ENCODE data around the gene LARP1.
A peak's percentile ranks its signal among the peaks of the same experiment; 100 is the strongest.

Gene LARP1

GRCh38 chr5:154754460-154755360, 467 bp upstream of the LARP1 start:
- Histone ChIP-seq H3K4me3 (ENCODE audit: low read length) (peak overlapping the region; percentile 85), H3K79me2 (ENCODE audit: control insufficient read depth, low read length) (peaks cover 65% of the 10 kb centered on the region), H3K9me3 (ENCODE audit: control insufficient read depth, insufficient read depth, low read length) (no peaks in the 10 kb centered on the region), H3K9me2 (replicated peaks; ENCODE audit: control insufficient read depth, low read length) (no peaks in the 10 kb centered on the region), H4K20me1 (ENCODE audit: control insufficient read depth, insufficient read depth, low read depth, low read length) (peaks cover 22% of the 10 kb centered on the region), H3K27ac (ENCODE audit: low read depth, low read length) (peak overlapping the region; percentile 81), H3K36me3 (ENCODE audit: control insufficient read depth, low read length) (peaks cover 39% of the 10 kb centered on the region), H3K27me3 (ENCODE audit: control insufficient read depth, low read length) (no peaks in the 10 kb centered on the region), H3K4me1 (ENCODE audit: control insufficient read depth, low read length) (peaks cover 44% of the 10 kb centered on the region), H3K4me2 (ENCODE audit: low read length) (peak overlapping the region; percentile 86), H3F3A (ENCODE audit: control insufficient read depth, insufficient read depth) (no peaks in the 10 kb centered on the region; the same call in 1 of the 2 replicates)
- TF ChIP-seq EZH2phosphoT487 (IDR thresholded peaks at IDR 0.05; ENCODE audit: borderline replicate concordance, low read length): no peak
- peak; percentile 49 for TF ChIP-seq CTCF (IDR thresholded peaks at IDR 0.05; ENCODE audit: low read depth, low read length, poor library complexity, severe bottlenecking)

DNA sequence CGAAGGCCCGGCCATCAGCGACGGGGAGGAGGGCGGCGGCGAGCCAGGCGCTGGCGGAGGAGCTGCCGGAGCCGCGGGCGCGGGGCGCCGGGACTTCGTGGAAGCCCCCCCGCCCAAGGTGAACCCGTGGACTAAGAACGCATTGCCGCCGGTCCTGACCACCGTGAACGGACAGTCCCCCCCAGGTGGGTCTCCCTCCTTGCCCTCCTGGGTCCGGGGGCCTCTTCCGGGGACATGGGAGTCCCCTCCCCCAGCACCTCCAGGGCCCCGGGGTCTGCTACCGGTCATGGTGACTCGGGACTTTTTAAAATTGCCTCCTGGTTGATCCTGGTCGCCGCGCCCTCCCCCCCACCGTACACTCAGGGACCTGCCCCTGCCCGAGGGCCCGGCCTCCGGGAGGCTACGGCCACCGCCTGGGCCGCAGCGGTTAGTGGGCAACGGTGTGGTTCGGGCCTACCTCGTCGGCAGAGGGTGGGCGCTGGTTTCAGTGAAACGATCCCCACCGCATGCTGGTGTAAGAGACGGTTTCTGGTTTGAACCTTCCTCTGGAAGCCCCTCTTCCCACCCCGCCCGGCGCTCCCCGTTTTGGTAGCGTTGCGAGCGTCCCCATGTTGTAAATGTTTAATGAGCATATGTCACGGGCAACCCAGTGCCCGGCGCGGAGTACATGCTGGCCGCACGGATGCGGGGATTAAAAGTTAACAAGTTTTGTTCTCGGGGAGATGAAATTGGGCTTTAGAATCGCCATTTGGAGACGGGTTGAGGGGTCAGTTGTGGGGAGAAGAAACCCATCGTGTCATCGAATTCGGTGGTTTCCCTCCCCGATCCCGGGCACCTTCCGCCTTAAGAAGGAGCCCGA, 1.1 kb downstream of the LARP1 start:
- peaks cover 54% of the 10 kb centered on the region for H3K4me1 ChIP-seq (ENCODE audit: control insufficient read depth, low read length)
- peaks cover 37% of the 10 kb centered on the region for H4K20me1 ChIP-seq (ENCODE audit: control insufficient read depth, insufficient read depth, low read depth, low read length)
- TF ChIP-seq EZH2phosphoT487 (IDR thresholded peaks at IDR 0.05; ENCODE audit: borderline replicate concordance, low read length) (no peak), CTCF (IDR thresholded peaks at IDR 0.05; ENCODE audit: low read depth, low read length, poor library complexity, severe bottlenecking) (no peak)

DNA sequence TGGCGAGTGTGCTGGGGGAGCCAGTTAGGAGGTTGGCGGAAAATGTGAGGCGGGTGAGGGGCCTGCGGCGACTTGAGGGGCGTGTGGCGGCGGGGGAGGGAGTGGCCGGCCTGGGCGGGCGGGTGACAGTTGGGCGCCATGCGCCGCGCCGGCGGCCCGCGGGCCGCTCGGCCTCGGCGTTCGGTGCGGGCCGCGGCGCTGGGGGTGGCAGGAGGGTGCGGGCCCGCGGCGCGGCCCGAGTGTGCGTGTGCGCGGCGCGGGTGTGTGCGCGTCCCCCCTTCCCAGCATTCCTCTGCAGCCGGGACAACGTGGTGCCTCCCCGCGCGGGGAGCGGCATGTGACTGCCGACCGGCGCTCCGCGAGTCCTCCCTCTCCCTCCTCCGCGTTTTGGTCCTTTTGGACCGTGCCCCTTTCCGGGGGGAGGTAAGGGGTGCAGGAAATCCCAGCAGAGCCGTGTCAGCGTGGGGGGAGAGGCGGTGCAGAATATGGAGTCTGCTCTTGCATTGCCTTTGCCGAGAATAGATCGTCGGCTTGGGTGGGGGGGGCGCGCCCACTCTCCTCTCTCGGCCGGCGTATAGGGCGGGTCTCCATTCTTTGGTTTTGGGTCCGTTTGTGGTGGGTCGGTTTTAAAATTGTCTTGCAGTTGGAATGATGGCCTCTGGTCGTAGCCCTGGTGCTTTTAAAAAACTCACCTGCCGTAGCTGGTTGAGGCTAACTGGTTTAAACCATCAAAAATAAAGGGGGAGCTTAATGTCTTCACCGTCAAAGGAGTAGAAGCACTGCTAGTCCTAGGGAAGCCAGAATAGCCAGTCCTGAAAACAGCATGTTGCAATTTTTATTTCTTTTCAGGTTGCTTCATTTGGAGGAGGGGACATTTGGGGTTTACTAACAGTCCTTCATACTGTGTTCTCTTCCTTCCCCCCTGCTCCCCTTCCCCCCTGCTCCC, 2.0 kb downstream of the LARP1 start:
- H3K4me2 ChIP-seq (ENCODE audit: low read length): peak overlapping the region; percentile 66
- H3K4me1 ChIP-seq (ENCODE audit: control insufficient read depth, low read length): peaks cover 63% of the 10 kb centered on the region
- H3K4me3 ChIP-seq (ENCODE audit: low read length): peak overlapping the region; percentile 85
- peak overlapping the region; percentile 81 for H3K27ac ChIP-seq (ENCODE audit: low read depth, low read length)
- H3K9me3 ChIP-seq (ENCODE audit: control insufficient read depth, insufficient read depth, low read length): no peaks in the 10 kb centered on the region
- H3K79me2 ChIP-seq (ENCODE audit: control insufficient read depth, low read length): peaks cover 89% of the 10 kb centered on the region
- no peaks in the 10 kb centered on the region for H3K27me3 ChIP-seq (ENCODE audit: control insufficient read depth, low read length)
- H3F3A ChIP-seq (ENCODE audit: control insufficient read depth, insufficient read depth): no peaks in the 10 kb centered on the region; the same call in 1 of the 2 replicates
- no peaks in the 10 kb centered on the region for H3K9me2 ChIP-seq (replicated peaks; ENCODE audit: control insufficient read depth, low read length)
- peaks cover 62% of the 10 kb centered on the region for H3K36me3 ChIP-seq (ENCODE audit: control insufficient read depth, low read length)
- peaks cover 45% of the 10 kb centered on the region for H4K20me1 ChIP-seq (ENCODE audit: control insufficient read depth, insufficient read depth, low read depth, low read length)
- no peak for TF ChIP-seq CTCF (IDR thresholded peaks at IDR 0.05; ENCODE audit: low read depth, low read length, poor library complexity, severe bottlenecking)

More for the DNA sequence above, 1.1 kb downstream of the LARP1 start:
- peak overlapping the region; percentile 81 for H3K27ac ChIP-seq (ENCODE audit: low read depth, low read length)
- no peaks in the 10 kb centered on the region for H3K9me3 ChIP-seq (ENCODE audit: control insufficient read depth, insufficient read depth, low read length)
- no peaks in the 10 kb centered on the region for H3K27me3 ChIP-seq (ENCODE audit: control insufficient read depth, low read length)
- H3K36me3 ChIP-seq (ENCODE audit: control insufficient read depth, low read length): peaks cover 54% of the 10 kb centered on the region
- H3K9me2 ChIP-seq (replicated peaks; ENCODE audit: control insufficient read depth, low read length): no peaks in the 10 kb centered on the region
- H3F3A ChIP-seq (ENCODE audit: control insufficient read depth, insufficient read depth): no peaks in the 10 kb centered on the region; the same call in 1 of the 2 replicates
- peak overlapping the region; percentile 85 for H3K4me3 ChIP-seq (ENCODE audit: low read length)
- peaks cover 80% of the 10 kb centered on the region for H3K79me2 ChIP-seq (ENCODE audit: control insufficient read depth, low read length)
- peak overlapping the region; percentile 66 for H3K4me2 ChIP-seq (ENCODE audit: low read length)
